Femur (tissue), 1 donor: ENCODE data around the gene SPINK4.
A peak's percentile ranks its signal among the peaks of the same experiment; 100 is the strongest.

ENCODE experiments used
- DNase-seq: peaks from one replicate; pipeline ENCODE4 v3.0.0-alpha.2; 2017

Gene SPINK4

DNA sequence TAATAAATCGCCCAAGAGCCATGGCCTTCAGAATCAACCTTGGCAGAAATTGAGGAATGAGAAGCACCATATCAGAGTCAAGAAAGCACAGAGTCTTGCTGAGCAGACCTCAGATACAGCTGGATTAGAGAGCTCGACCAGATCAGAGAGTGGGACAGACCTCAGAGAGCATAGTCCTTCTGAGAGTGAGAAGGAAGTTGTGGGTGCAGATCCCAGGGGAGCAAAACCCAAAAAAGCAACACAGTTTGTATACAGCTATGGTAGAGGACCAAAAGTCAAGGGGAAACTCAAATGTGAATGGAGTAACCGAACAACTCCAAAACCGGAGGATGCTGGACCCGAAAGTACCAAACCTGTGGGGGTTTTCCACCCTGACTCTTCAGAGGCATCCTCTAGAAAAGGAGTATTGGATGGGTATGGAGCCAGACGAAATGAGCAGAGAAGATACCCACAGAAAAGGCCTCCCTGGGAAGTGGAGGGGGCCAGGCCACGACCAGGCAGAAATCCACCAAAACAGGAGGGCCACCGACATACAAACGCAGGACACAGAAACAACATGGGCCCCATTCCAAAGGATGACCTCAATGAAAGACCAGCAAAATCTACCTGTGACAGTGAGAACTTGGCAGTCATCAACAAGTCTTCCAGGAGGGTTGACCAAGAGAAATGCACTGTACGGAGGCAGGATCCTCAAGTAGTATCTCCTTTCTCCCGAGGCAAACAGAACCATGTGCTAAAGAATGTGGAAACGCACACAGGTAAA lies 54.9 kb downstream of the SPINK4 start:
- no peak for DNase-seq

GRCh38 chr9:33295571-33295970 lies 55.6 kb downstream of the SPINK4 start:
- no peak for DNase-seq

DNA sequence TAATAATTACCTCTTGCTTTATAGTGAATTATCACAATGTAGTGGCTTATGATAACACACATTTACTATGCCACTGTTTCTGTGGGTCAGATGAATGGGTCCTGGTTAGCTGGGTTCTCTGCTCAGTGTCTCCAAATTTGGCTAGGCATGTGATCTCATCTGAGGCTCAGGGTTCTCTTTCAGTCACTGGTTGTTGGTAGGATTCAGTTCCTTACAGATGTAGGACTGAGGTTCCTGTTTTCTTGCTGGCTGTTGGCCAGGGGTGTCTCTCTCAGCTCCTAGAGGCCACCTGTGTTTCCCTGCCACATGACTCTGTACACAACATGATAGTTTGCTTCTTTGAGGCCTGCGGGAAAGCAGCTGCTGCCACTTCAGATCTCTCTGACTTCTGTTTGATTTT lies 57.5 kb downstream of the SPINK4 start:
- peak; percentile 66 for DNase-seq
